OCI-LY1 (cell line): ENCODE results near the gene MYRF.

Source experiments
- H2AFZ ChIP-seq: fragments of 200-600 bp; sonication (generic), shearing (Covaris generic); 2 replicates; pipeline ENCODE4 v1.6.0; 2014; ENCODE audit warnings: antibody characterized with exemption, mild to moderate bottlenecking, low read length
- H3F3A ChIP-seq: fragments of 200-600 bp; sonication (generic), shearing (Covaris generic); 2 replicates; pipeline ENCODE4 v1.6.0; 2014; ENCODE audit warnings: mild to moderate bottlenecking, antibody characterized with exemption, low read length, moderate library complexity; ENCODE audit not compliant: insufficient read depth
- H3K27ac ChIP-seq: fragments of 200-600 bp; sonication (generic); 2 replicates; pipeline ENCODE4 v1.5.1; 2014; ENCODE audit warnings: low read length, mixed run types, mild to moderate bottlenecking, low read depth; ENCODE audit not compliant: poor library complexity, severe bottlenecking
- H3K27me3 ChIP-seq: fragments of 200-600 bp; sonication (generic); 2 replicates; pipeline ENCODE4 v1.6.0; 2014; ENCODE audit warnings: antibody characterized with exemption, mild to moderate bottlenecking, low read length, moderate library complexity; ENCODE audit not compliant: insufficient read depth
- H3K36me3 ChIP-seq: fragments of 200-600 bp; sonication (generic); 2 replicates; pipeline ENCODE4 v1.6.1; 2014; ENCODE audit warnings: mild to moderate bottlenecking, antibody characterized with exemption, low read length, moderate library complexity, mixed read lengths; ENCODE audit not compliant: insufficient read depth
- H3K4me1 ChIP-seq: fragments of 200-600 bp; sonication (generic); 2 replicates; pipeline ENCODE4 v1.5.1; 2014; ENCODE audit warnings: mild to moderate bottlenecking, low read length, moderate library complexity; ENCODE audit not compliant: insufficient read depth, severe bottlenecking
- H3K4me2 ChIP-seq: fragments of 200-600 bp; sonication (generic), shearing (Covaris generic); 2 replicates; pipeline ENCODE4 v1.6.1; 2014; ENCODE audit warnings: low read length
- H3K4me3 ChIP-seq: fragments of 200-600 bp; sonication (generic); 2 replicates; pipeline ENCODE4 v1.5.1; 2014; ENCODE audit warnings: low read length, low read depth, mild to moderate bottlenecking, mixed read lengths; ENCODE audit not compliant: poor library complexity, severe bottlenecking
- H3K79me2 ChIP-seq: fragments of 200-600 bp; shearing (Covaris generic); 2 replicates; pipeline ENCODE4 v1.6.1; 2016; ENCODE audit warnings: mixed run types, low read length, mixed read lengths; ENCODE audit not compliant: insufficient read depth
- H3K9ac ChIP-seq: fragments of 200-600 bp; sonication (generic), shearing (Covaris generic); 2 replicates; pipeline ENCODE4 v1.6.1; 2014; ENCODE audit warnings: mild to moderate bottlenecking, low read length, mixed read lengths
- H3K9me2 ChIP-seq: fragments of 200-600 bp; sonication (generic), shearing (Covaris generic); 2 replicates; pipeline ENCODE4 v1.6.1; 2014; ENCODE audit warnings: low read depth, mild to moderate bottlenecking, low read length, mixed read lengths
- H3K9me3 ChIP-seq: fragments of 200-600 bp; shearing (Covaris generic); 2 replicates; pipeline ENCODE4 v1.6.1; 2014; ENCODE audit warnings: low read length, mixed read lengths
- H4K20me1 ChIP-seq: fragments of 200-600 bp; sonication (generic), shearing (Covaris generic); 2 replicates; pipeline ENCODE4 v1.6.0; 2016; ENCODE audit warnings: mild to moderate bottlenecking, low read length; ENCODE audit not compliant: insufficient read depth
- CTCF ChIP-seq: fragments of 200-600 bp; sonication (generic), shearing (Covaris generic); IDR thresholded peaks from 2 replicates; pipeline ENCODE4 v1.5.1; 2017; ENCODE audit warnings: mild to moderate bottlenecking, antibody characterized with exemption, low read length, moderate library complexity, mixed read lengths
- EZH2 ChIP-seq: fragments of 200-600 bp; sonication (generic), shearing (Covaris generic); IDR thresholded peaks from 2 replicates; pipeline ENCODE4 v1.8.0; 2017; ENCODE audit warnings: borderline replicate concordance, mixed run types, mild to moderate bottlenecking, antibody characterized with exemption, low read length, moderate library complexity, mixed read lengths

Gene MYRF

GRCh38 chr11:61744609-61745156 is 7.8 kb upstream of the MYRF start:
- H3F3A ChIP-seq = no peaks in the 10 kb centered on the region
- no peaks in the 10 kb centered on the region for H4K20me1 ChIP-seq
- peaks cover 5% of the 10 kb centered on the region; the same call in 1 of the 2 replicates for H3K27me3 ChIP-seq
- H3K9me2 ChIP-seq = no peaks in the 10 kb centered on the region
- H2AFZ ChIP-seq = no peak overlapping the region
- TF ChIP-seq EZH2 (no peak), CTCF (no peak)
- no peaks in the 10 kb centered on the region for H3K9me3 ChIP-seq
- H3K79me2 ChIP-seq = no peaks in the 10 kb centered on the region
- no peak overlapping the region for H3K9ac ChIP-seq
- H3K36me3 ChIP-seq = no peaks in the 10 kb centered on the region
- no peak overlapping the region for H3K27ac ChIP-seq
- no peak overlapping the region for H3K4me3 ChIP-seq
- H3K4me1 ChIP-seq = no peaks in the 10 kb centered on the region
- H3K4me2 ChIP-seq = no peak overlapping the region

GRCh38 chr11:61745781-61746441 is 6.5 kb upstream of the MYRF start:
- Histone ChIP-seq H3K4me3 (no peak overlapping the region), H4K20me1 (no peaks in the 10 kb centered on the region), H3F3A (no peaks in the 10 kb centered on the region), H3K36me3 (no peaks in the 10 kb centered on the region), H3K9me3 (no peaks in the 10 kb centered on the region), H3K27ac (no peak overlapping the region), H2AFZ (no peak overlapping the region), H3K9ac (no peak overlapping the region), H3K79me2 (no peaks in the 10 kb centered on the region), H3K4me1 (no peaks in the 10 kb centered on the region), H3K4me2 (no peak overlapping the region), H3K9me2 (no peaks in the 10 kb centered on the region), H3K27me3 (peaks cover 5% of the 10 kb centered on the region; the same call in 1 of the 2 replicates)
- TF ChIP-seq EZH2 (no peak), CTCF (no peak)

- Histone ChIP-seq H3K79me2 (no peaks in the 10 kb centered on the region), H3K4me3 (no peak overlapping the region), H3K9me3 (no peaks in the 10 kb centered on the region), H4K20me1 (no peaks in the 10 kb centered on the region), H3K27me3 (peaks cover 6% of the 10 kb centered on the region; the same call in 1 of the 2 replicates), H3K36me3 (no peaks in the 10 kb centered on the region), H3K4me1 (no peaks in the 10 kb centered on the region), H3F3A (no peaks in the 10 kb centered on the region), H2AFZ (no peak overlapping the region), H3K27ac (no peak overlapping the region), H3K9me2 (no peaks in the 10 kb centered on the region), H3K9ac (no peak overlapping the region), H3K4me2 (no peak overlapping the region)
- TF ChIP-seq EZH2 (no peak), CTCF (no peak)
Measured at GRCh38 chr11:61746442-61747191, 5.8 kb upstream of the MYRF start.
